K562 (cell line): ENCODE measurements around the gene RHOU.

Experiments
- ETV6 ChIP-seq, 3 experiments: fragments of 150-350 bp in 1 of 3; sonication (generic) in 1 of 3; formaldehyde crosslinking in 1 of 3; IDR thresholded peaks; 2 replicates each; pipeline versions ENCODE4 v1.6.1 to v1.8.0; 2014 to 2022; ENCODE audit warnings: borderline replicate concordance in 2 of 3, low read depth in 2 of 3, antibody characterized with exemption in 1 of 3, low read length in 1 of 3, mild to moderate bottlenecking in 1 of 3, missing genetic modification reagents in 1 of 3
- FOXA1 ChIP-seq: fragments of 450-650 bp; IDR thresholded peaks from 2 replicates; pipeline ENCODE4 v1.6.1; 2016; ENCODE audit warnings: mild to moderate bottlenecking, borderline replicate concordance
- JUNB ChIP-seq: fragments of 450-650 bp; formaldehyde crosslinking; conservative IDR thresholded peaks from 2 replicates; pipeline ENCODE4 v1.4.0; 2020; ENCODE audit warnings: mild to moderate bottlenecking
- MXI1 ChIP-seq: IDR thresholded peaks from 2 replicates; pipeline ENCODE4 v1.6.1; 2011; ENCODE audit warnings: low read depth, mild to moderate bottlenecking, improper control_type of control experiment, low read length
- ZNF507 ChIP-seq: conservative IDR thresholded peaks from 2 replicates; pipeline ENCODE4 v1.6.1; 2017; ENCODE audit warnings: missing genetic modification characterization, missing compliant biosample characterization

- no peak for TF ChIP-seq JUNB
- no peak for TF ChIP-seq FOXA1
- no peak for TF ChIP-seq ZNF507 (tag)
- TF ChIP-seq ETV6 (IDR thresholded peaks at IDR 0.05; ENCODE audit: borderline replicate concordance in 1 of 2, low read depth in 2 of 2, low read length in 1 of 2) = no peak
- TF ChIP-seq ETV6 (CRISPR knock-in tag; IDR thresholded peaks at IDR 0.05; ENCODE audit: borderline replicate concordance) = no peak
- no peak for TF ChIP-seq MXI1
These were observed 19.5 kb downstream of the RHOU start for GRCh38 chr1:228754646-228755268.
